NCI-H345 treated with DMSO at 0.1 percent for 48 hours (cell line): ENCODE results near the gene COG6.

Experiments
- DNase-seq: peaks from one replicate; lab custom pipeline; 2025; ENCODE audit not compliant: unreplicated experiment; lab: John Stamatoyannopoulos, UW

The COG6 gene

DNA sequence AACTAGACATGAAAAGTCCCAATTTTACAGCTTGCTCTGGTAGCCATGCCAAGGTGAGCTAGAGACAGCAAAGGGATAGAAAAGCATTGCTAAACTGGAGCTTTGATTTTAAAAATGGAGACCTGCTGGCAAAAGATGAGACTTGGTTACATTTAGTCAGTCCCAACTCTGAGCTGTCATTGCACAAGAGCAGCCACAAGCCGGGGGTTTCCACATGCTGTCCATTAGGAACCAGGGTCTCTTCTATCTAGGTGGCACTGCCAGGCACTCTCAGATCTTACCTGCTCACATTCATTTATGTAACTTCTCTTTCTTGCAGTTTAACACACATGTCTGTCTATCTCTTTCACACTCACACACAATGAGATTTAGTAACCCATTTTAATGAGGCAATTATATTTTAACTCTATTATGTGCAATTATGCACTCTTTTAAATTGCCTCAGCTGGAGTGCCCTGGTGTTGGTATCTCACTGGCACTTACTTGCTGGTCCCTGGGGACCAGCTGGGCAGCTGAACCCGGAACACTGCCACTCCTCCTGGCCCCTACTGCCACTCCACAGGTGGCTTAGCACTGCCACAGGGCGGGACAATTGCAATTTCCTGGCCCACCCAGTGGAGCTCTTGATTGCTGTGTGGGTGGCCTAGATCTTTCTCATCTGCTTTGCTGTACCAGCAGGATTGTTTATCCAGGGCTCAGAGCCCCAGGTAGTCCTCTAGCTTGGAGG lies 112.5 kb downstream of the COG6 start:
- peak; percentile 62 for DNase-seq

DNA sequence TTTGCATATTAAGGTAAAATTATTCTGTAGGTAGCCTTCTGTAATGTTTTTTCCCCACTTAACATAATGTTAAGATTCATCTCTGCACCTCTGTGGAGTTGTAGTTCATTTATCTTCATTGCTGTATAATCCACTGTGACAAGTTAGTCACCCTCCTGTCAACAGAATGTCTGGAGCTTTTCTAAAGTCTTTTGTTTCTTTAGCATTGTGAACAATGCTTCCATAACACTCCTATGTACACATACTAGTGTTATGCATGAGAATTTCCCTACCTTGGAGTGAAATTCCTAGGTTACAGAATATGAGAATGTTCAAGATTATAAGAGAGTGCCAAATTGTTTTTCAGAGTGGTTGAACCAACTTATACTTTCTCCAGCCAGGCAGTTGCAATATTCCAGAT lies 113.5 kb downstream of the COG6 start:
- DNase-seq, result no peak

DNA sequence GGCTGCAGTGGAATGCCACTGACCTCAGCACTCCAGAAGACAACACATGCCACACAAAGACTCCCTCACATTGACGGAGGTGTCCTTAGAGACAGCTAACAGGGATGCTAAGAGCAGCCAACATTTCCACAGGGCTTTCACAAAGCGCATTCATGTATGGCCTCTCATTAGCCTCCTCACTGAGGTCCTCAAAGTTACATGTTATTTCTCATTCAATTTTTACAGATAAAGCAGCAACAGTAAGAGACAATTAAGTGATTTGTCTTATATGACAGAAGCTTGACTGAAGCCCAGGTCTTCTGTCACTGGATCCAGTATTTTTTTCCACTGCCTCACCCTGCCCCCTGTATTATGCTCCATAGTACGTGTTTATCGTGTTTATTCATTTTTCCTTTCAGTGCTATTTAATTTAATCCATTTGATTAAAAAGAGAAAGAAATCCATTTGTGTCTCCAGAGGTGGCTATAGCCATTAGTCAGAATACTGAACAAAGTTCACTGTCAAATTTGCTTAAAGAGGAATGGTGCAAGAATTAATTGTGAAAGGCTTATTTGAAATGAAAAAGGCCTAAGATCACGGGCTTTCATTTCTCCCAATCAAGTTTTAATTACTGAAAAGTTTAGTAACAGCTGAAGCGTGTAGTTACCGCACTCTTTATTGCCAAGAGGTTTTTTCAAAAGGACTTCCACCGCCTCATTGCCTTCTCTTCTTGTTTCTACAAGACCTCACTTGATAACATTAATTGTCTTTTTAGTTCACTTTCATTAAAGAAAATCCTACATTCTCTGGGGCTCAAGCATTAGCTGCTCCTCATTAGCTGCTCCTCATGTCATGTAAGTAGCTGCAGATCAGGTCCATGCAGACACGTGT lies 115.0 kb downstream of the COG6 start:
- no peak for DNase-seq

GRCh38 chr13:39773833-39774232 lies 118.4 kb downstream of the COG6 start:
- no peak for DNase-seq

DNA sequence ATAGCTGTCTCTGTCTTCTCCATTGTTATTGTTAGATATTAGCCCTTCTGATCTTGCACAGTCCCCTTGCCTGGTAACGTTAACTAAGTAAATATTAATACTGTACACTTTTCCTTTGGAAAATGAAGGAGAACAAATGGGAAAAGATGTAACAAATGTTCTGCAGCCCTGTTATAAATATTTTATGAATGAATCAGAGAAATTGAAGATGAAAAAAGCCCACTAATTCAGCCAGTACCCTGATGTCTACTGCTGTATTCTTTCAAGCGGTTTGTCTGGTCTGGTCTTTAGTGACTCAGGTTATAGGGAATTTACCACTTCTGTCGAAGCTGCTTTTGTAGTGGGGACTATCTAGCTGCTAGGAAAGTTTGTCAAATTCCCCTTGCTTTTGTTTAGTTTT lies 121.0 kb downstream of the COG6 start:
- DNase-seq, result no peak

GRCh38 chr13:39777021-39777420 lies 121.6 kb downstream of the COG6 start:
- no peak for DNase-seq

GRCh38 chr13:39777527-39778061 lies 122.1 kb downstream of the COG6 start:
- peak; percentile 2 for DNase-seq

DNA sequence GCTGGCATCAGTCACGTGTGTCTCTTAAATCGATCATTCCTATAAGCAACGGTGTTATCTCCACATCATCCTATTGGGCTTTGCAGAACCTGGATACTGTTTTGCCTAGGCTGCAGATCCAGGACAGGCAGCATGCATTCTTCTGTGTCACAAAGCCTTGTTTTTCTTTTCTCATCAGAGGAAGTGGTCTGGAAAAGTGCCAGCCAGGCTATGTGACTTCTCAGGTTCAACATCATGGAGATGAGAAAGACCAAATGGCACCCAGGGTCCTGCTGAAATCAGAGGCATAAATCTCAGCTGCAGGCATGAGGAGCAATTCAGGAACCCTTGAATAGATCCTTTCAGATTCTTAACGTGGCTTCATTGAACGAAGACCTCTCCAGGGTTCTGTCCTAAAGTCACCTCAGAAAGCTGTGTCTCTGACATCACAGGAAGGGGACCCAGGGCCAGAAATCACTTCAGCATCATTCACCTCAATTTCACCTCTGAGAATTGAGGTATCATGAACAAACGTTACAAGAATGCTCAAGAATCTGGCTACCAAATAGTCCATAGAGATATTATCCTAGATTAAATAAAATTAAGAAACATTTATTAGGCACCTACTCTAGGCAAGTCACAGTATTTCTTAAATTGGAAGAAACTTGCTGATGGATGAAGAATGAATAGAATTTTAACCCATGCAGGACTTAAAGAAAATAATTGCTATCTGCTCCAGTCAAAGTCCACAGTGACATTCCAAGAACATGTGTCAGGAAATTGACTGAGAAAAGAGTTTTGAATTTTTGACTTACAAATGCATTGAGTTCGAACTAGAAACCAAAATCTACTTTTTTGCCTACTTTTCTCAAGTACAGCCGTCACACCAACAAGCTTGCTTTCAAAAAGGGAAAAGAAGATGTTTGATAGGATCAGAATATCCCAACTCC lies 124.1 kb downstream of the COG6 start:
- DNase-seq, result no peak

DNA sequence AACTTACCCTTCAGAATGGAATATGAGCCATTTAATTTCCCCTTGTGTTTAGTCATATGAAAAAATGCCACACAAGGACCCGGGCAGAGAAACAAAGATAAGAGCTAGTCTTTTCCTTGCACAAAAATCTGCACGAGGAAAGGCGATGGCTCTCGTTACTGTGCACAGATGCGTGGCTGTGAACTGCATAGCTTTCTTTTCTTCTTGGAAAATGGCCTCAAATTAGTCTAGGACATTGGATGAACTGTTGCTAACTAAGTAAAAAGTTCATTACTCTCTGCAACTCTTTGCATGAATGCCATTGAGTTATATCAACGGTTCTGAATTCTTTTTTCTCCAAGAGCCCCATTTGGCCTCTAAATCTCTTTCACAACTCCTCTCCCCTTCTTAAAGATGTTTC lies 125.2 kb downstream of the COG6 start:
- DNase-seq, result no peak

DNA sequence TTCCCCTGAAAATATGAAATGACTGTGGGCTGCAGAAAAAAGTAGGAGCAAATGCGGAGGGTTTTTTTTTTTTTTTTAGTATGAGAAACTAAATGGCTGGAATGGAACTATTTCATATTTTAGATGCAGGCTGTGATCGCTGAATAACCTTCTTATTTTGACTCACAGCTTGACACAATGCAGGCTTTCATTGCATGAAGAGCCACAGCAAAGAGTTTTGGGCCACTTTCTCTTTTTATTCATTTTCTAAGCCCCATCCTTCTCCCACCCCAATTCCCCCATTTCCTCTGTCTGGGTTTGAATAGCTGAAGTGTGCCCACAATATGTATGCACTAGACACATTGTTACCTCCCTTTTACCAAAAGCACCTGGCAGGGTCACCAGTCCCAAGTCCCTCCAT lies 125.9 kb downstream of the COG6 start:
- no peak for DNase-seq

GRCh38 chr13:39783051-39783450 lies 127.6 kb downstream of the COG6 start:
- DNase-seq, result no peak

DNA sequence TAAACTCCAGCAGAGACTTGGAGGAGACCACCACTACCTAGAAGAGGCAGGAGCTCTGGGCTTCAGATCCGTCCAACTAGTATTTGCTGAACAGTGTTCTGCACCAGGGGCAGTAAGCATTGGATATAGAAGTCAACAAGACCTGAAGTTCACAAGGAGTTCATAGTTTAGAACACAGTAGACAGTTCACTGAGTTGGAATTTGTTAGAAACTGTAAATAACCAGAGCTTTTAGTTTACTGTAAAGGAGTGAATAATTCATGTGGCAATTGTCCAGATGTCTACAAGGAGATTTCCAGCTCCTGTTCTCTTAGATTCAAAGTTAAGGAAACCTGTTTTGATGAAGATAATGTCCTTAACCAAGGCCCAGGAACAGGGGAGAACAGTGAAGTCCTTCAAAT lies 128.9 kb downstream of the COG6 start:
- no peak for DNase-seq

- no peak for DNase-seq
These were observed 130.6 kb downstream of the COG6 start for GRCh38 chr13:39786091-39786490.

DNA sequence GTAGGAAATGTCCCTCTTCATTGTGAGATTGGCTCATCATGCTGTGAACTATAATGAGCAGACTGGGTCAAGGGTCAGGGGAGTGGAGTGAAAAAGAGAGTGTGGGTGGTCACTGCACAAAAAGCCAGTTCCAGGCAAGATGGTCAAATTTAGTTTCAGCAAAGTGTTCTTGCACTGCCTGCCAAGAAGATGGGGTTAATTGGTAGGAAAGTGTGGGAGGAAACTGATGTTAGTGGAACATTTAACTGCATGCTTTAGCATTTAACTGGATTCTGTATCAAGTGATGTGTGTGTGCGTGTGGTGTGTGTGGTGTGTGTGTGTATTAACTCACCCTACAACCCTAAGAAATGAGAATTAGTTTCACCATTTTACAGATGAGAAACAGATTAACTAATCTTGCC lies 131.6 kb downstream of the COG6 start:
- DNase-seq, result no peak

- no peak for DNase-seq
These were observed 132.6 kb downstream of the COG6 start for GRCh38 chr13:39788102-39788501.

DNA sequence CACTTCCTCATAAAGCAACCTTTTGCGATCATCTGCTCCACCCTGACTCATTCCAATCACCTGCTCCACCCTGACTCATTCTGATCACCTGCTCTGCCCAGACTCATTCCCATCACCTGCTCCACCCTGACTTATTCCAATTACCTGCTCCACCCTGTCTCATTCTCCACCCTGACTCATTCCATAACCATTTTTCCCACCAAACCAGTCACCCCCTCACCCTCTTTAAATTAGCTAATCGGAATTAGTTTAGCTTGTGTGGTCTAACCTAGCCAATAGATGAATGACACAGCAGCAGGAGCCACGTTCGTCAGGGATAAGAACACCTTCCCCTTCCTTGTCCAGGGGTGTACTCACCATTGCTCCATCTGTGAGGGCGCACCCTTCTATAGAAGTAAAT lies 134.0 kb downstream of the COG6 start:
- DNase-seq, result no peak
